Measurements from ENCODE around the gene CAMKK1. TPM values are rescaled to one million over a fixed set of nuclear protein-coding genes. Genes with fewer than 3 reads are reported as not detected.

Gene CAMKK1
- total RNA-seq, 1 experiment from 2014 or later: 0.07 TPM

DNA sequence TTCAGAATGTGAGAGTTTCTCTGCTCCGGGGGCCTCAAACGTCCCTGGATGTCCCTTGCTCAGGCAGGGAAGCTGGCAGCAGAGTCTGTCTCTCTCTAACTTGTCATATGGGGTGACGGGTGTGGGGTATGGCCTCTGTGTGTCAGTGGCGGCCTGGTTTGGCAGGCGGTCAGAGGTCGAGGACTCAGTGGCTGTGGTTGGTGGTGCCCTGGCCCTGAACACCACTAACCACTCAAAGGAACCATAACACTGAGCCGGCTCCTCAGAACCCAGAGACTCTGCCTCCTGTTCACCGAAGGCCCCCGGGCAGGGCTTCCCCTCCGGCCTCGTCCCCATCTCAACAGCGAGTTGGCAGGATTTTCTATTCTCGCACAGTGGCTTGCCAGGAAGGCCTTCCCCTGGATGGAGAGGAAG is 22.7 kb upstream of the CAMKK1 start:
- H3K27me3 ChIP-seq (ENCODE audit: low read length): no peaks in the 10 kb centered on the region
- no peak overlapping the region for H2AFZ ChIP-seq (ENCODE audit: low read length)
- no peak for DNase-seq
- peaks cover 40% of the 10 kb centered on the region for H3K4me1 ChIP-seq (ENCODE audit: low read length)
- H3K36me3 ChIP-seq (ENCODE audit: insufficient read depth, low read length): no peaks in the 10 kb centered on the region
- no peaks in the 10 kb centered on the region for H3K79me2 ChIP-seq (ENCODE audit: low read length)
- peaks cover 5% of the 10 kb centered on the region for H4K20me1 ChIP-seq (ENCODE audit: insufficient read depth, low read depth, low read length)
- no peaks in the 10 kb centered on the region for H3K9me3 ChIP-seq (ENCODE audit: low read length)
- H3K9ac ChIP-seq (ENCODE audit: low read length): no peak overlapping the region
- H3K9me2 ChIP-seq (replicated peaks; ENCODE audit: insufficient read depth, low read length): no peaks in the 10 kb centered on the region
- no peak overlapping the region for H3K27ac ChIP-seq (ENCODE audit: low read length)
- H3K4me3 ChIP-seq (ENCODE audit: low read length): no peak overlapping the region
- H3K4me2 ChIP-seq (ENCODE audit: low read depth, low read length, poor library complexity, severe bottlenecking): no peak overlapping the region

DNA sequence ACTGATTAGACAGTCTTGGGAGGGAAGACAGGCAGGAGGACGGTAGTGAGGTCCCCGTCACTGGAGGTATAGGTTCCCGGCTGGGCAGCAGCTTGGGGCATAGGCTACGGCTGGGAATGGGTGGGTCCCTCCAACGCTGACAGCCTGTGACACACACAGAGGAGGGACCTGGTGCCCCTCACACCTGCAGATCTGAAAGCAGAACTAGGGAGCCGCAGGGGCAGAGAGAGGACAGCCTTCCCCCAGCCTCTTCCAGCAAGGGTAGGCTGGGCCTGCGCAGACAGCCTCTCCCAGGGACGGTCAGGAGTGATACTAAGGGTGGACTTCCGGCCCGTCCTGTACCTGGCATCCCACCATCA is 21.4 kb upstream of the CAMKK1 start:
- Histone ChIP-seq H3K9me3 (ENCODE audit: low read length) (no peaks in the 10 kb centered on the region), H3K4me3 (ENCODE audit: low read length) (peak overlapping the region; percentile 33; the same call in 1 of the 2 replicates), H3K9ac (ENCODE audit: low read length) (peak overlapping the region; percentile 58), H3K79me2 (ENCODE audit: low read length) (no peaks in the 10 kb centered on the region), H3K4me2 (ENCODE audit: low read depth, low read length, poor library complexity, severe bottlenecking) (peak overlapping the region; percentile 67), H2AFZ (ENCODE audit: low read length) (peak overlapping the region; percentile 19; the same call in 1 of the 2 replicates), H3K9me2 (replicated peaks; ENCODE audit: insufficient read depth, low read length) (no peaks in the 10 kb centered on the region), H3K27me3 (ENCODE audit: low read length) (no peaks in the 10 kb centered on the region), H3K27ac (ENCODE audit: low read length) (peak overlapping the region; percentile 81), H3K4me1 (ENCODE audit: low read length) (peaks cover 40% of the 10 kb centered on the region), H4K20me1 (ENCODE audit: insufficient read depth, low read depth, low read length) (peaks cover 5% of the 10 kb centered on the region), H3K36me3 (ENCODE audit: insufficient read depth, low read length) (no peaks in the 10 kb centered on the region)
- peak; percentile 87 for DNase-seq

DNA sequence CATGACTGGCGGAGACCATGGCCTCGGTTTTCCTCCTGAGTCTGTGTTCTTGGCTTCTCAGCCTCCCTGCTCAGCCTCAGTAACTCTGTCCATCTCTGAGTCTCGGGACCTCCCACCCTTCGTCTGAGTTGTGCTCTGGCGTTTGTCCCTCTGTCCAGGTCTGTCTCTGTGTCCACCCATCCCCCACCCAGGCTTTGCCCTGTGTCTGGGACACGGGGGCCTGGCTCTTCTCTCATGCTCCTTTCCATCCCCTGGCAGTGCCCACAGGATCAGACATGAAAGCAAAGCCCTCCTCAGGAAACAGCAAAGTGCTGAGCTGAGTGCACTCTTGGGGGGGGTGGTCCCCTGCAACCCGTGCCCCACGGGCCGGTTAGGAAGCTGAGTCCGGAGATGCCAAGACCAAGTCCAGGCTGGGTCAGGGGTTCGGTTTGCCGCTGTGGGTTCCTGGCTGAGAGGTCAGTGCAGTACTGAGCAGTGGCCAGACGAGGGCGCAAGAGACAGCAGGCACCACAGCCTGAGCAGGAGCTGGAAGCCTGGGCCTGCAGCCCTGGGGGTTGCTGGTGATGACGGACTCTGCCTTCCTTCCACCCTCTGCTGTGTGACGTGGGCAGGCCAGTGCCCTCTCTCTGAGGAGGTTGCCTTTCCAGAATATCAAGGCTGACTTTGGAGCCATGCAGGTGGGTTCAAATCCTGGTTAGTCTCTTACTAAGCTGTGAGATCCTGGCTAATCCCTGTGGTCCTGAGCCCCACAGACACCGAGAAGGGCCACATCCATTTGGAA is 20.9 kb upstream of the CAMKK1 start:
- Histone ChIP-seq H3K79me2 (ENCODE audit: low read length) (no peaks in the 10 kb centered on the region), H3K4me1 (ENCODE audit: low read length) (peaks cover 40% of the 10 kb centered on the region), H4K20me1 (ENCODE audit: insufficient read depth, low read depth, low read length) (peaks cover 3% of the 10 kb centered on the region), H3K27me3 (ENCODE audit: low read length) (no peaks in the 10 kb centered on the region), H3K36me3 (ENCODE audit: insufficient read depth, low read length) (no peaks in the 10 kb centered on the region), H3K9me3 (ENCODE audit: low read length) (no peaks in the 10 kb centered on the region), H3K4me2 (ENCODE audit: low read depth, low read length, poor library complexity, severe bottlenecking) (peak overlapping the region; percentile 67), H3K27ac (ENCODE audit: low read length) (peak overlapping the region; percentile 81), H3K9me2 (replicated peaks; ENCODE audit: insufficient read depth, low read length) (no peaks in the 10 kb centered on the region), H3K9ac (ENCODE audit: low read length) (peak overlapping the region; percentile 52), H2AFZ (ENCODE audit: low read length) (0 out of 2 replicates have a peak overlapping the region, but pooled peaks have one; percentile 19), H3K4me3 (ENCODE audit: low read length) (peak overlapping the region; percentile 33; the same call in 1 of the 2 replicates)
- peak; percentile 93 for DNase-seq

DNA sequence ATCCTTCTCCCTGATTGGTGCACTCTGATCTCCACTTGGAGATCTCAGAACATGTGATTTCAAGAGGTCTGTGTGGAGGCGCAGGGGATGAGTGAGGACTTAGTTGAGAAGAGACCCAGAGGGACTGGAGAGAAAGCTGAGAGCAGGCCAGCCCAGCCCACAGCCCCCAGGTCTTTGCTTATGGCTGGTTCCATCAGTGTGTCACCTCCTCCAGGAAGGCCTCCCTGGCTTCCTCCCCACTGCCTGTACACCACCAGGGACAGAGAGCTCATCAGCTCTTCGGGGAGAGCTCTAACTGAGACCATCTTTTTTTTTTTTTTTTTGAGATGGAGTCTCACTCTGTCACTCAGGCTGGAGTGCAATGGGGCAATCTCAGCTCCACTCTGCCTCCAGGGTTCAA is 20.0 kb upstream of the CAMKK1 start:
- H3K36me3 ChIP-seq (ENCODE audit: insufficient read depth, low read length): no peaks in the 10 kb centered on the region
- no peak overlapping the region for H3K4me3 ChIP-seq (ENCODE audit: low read length)
- no peak overlapping the region for H3K27ac ChIP-seq (ENCODE audit: low read length)
- peaks cover 40% of the 10 kb centered on the region for H3K4me1 ChIP-seq (ENCODE audit: low read length)
- no peaks in the 10 kb centered on the region for H3K9me2 ChIP-seq (replicated peaks; ENCODE audit: insufficient read depth, low read length)
- no peaks in the 10 kb centered on the region for H3K27me3 ChIP-seq (ENCODE audit: low read length)
- no peaks in the 10 kb centered on the region for H3K79me2 ChIP-seq (ENCODE audit: low read length)
- no peak overlapping the region for H3K4me2 ChIP-seq (ENCODE audit: low read depth, low read length, poor library complexity, severe bottlenecking)
- H4K20me1 ChIP-seq (ENCODE audit: insufficient read depth, low read depth, low read length): no peaks in the 10 kb centered on the region
- DNase-seq: no peak
- no peak overlapping the region for H3K9ac ChIP-seq (ENCODE audit: low read length)
- no peaks in the 10 kb centered on the region for H3K9me3 ChIP-seq (ENCODE audit: low read length)
- H2AFZ ChIP-seq (ENCODE audit: low read length): no peak overlapping the region

DNA sequence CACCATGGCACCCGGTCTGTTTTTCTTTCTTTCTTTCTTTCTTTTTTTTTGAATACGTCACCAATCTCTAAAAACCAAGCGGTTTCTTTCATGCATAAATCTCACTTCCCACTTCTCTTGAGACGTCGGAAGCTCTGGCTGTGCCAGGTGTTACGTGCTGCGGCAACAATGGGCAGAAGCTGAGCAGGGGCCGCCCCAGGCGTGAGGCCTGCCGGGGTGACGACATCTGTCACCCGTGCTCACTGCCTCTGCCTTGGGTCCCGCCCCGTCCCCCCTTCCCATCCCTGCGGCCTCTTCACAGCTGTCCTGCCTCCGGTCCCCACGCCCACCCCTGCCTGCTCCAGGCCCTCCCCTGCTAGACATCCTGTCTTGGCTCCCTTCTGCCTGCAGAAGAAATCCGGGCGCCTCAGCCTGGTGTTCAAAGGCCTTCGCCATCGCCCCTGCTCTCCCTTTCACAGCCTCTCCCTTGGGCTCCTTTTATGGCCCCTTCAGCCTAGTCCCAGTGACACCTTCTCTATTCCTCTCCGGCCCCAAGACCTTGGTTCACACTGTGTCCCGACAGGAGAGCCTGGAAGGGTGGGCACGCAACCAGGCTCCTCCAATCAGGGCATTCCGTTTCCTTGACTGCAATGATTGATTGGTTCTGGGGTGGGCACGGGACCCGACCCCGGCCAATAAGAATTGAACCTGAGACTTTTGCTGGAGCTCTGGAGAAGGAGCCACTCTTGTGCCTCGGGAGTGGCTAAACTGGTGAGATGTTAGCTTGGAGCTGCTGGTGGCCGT is 18.6 kb upstream of the CAMKK1 start:
- H2AFZ ChIP-seq (ENCODE audit: low read length): peak overlapping the region; percentile 51; the same call in 1 of the 2 replicates
- no peaks in the 10 kb centered on the region for H4K20me1 ChIP-seq (ENCODE audit: insufficient read depth, low read depth, low read length)
- H3K79me2 ChIP-seq (ENCODE audit: low read length): no peaks in the 10 kb centered on the region
- no peaks in the 10 kb centered on the region for H3K9me3 ChIP-seq (ENCODE audit: low read length)
- peaks cover 30% of the 10 kb centered on the region for H3K4me1 ChIP-seq (ENCODE audit: low read length)
- H3K4me3 ChIP-seq (ENCODE audit: low read length): no peak overlapping the region
- H3K4me2 ChIP-seq (ENCODE audit: low read depth, low read length, poor library complexity, severe bottlenecking): peak overlapping the region; percentile 19
- H3K9ac ChIP-seq (ENCODE audit: low read length): peak overlapping the region; percentile 24; the same call in 1 of the 2 replicates
- peak; percentile 81 for DNase-seq
- no peaks in the 10 kb centered on the region for H3K9me2 ChIP-seq (replicated peaks; ENCODE audit: insufficient read depth, low read length)
- no peaks in the 10 kb centered on the region for H3K36me3 ChIP-seq (ENCODE audit: insufficient read depth, low read length)
- no peaks in the 10 kb centered on the region for H3K27me3 ChIP-seq (ENCODE audit: low read length)
- H3K27ac ChIP-seq (ENCODE audit: low read length): no peak overlapping the region

DNA sequence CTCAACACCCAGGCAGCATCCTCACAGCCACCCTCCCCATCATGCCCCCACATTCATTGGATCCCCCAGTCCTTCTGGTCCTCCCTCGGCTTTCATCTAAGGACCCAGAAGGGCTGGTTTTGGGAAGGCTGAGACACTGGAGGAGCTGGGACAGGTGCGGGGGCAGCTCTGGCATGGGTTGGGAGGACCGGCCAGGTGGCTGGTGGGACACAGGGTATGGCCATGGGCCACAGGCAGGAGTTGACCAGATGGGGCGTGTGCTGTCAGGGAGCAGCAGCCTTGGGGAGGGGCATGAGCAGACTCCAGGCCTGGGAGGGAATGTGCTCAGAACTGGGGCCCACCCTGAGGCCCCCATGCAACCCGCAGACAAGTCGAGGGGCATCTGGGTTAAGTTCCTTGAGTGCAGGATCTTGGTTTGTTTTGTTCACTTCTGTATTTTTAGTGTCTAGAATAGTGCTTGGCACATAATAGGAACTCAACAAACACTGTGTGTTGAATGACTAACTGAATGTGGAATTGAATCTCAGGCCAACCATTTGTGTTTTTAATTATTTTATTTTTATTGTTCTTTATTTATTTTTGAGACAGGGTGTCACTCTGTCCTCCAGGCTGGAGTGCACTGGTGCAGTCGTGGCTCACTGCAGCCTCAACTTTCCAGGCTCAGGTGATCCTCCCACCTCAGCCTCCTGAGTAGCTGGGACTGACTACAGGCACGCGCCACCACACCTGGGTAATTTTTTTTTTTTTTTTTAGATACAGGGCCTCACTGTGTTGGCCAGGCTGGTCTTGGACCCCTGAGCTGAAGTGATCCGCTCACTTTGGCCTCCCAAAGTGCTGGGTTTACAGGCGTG is 17.8 kb upstream of the CAMKK1 start:
- Histone ChIP-seq H2AFZ (ENCODE audit: low read length) (peak overlapping the region; percentile 51; the same call in 1 of the 2 replicates), H3K4me3 (ENCODE audit: low read length) (no peak overlapping the region), H3K9ac (ENCODE audit: low read length) (peak overlapping the region; percentile 24; the same call in 1 of the 2 replicates), H3K9me2 (replicated peaks; ENCODE audit: insufficient read depth, low read length) (no peaks in the 10 kb centered on the region), H3K27me3 (ENCODE audit: low read length) (no peaks in the 10 kb centered on the region), H3K9me3 (ENCODE audit: low read length) (no peaks in the 10 kb centered on the region), H3K4me2 (ENCODE audit: low read depth, low read length, poor library complexity, severe bottlenecking) (peak overlapping the region; percentile 19), H3K4me1 (ENCODE audit: low read length) (peaks cover 30% of the 10 kb centered on the region), H3K79me2 (ENCODE audit: low read length) (no peaks in the 10 kb centered on the region), H3K36me3 (ENCODE audit: insufficient read depth, low read length) (no peaks in the 10 kb centered on the region), H3K27ac (ENCODE audit: low read length) (no peak overlapping the region), H4K20me1 (ENCODE audit: insufficient read depth, low read depth, low read length) (no peaks in the 10 kb centered on the region)
- no peak for DNase-seq

DNA sequence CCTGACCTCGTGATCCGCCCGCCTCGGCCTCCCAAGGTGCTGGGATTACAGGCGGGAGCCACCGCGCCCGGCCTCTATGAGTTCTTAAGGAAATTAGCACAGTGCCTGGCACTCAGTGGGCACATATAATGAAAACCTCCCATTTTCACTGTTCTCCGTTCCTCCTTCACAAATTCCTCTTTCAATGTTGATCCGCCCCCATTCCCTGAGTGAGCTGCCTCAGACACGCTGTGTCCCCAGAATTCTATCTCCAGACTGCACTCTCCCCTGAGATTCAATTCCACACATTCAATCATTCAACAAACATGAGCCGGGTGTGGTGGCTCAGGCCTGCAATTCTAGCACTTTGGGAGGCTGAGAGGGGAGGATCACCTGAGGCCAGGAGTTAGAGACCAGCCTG is 16.4 kb upstream of the CAMKK1 start:
- H3K4me2 ChIP-seq (ENCODE audit: low read depth, low read length, poor library complexity, severe bottlenecking): no peak overlapping the region
- no peak overlapping the region for H2AFZ ChIP-seq (ENCODE audit: low read length)
- no peak overlapping the region for H3K4me3 ChIP-seq (ENCODE audit: low read length)
- H3K27ac ChIP-seq (ENCODE audit: low read length): no peak overlapping the region
- no peak overlapping the region for H3K9ac ChIP-seq (ENCODE audit: low read length)
- no peaks in the 10 kb centered on the region for H3K9me2 ChIP-seq (replicated peaks; ENCODE audit: insufficient read depth, low read length)
- peaks cover 23% of the 10 kb centered on the region for H3K4me1 ChIP-seq (ENCODE audit: low read length)
- no peaks in the 10 kb centered on the region for H3K27me3 ChIP-seq (ENCODE audit: low read length)
- no peaks in the 10 kb centered on the region for H3K36me3 ChIP-seq (ENCODE audit: insufficient read depth, low read length)
- DNase-seq: no peak
- no peaks in the 10 kb centered on the region for H4K20me1 ChIP-seq (ENCODE audit: insufficient read depth, low read depth, low read length)
- H3K79me2 ChIP-seq (ENCODE audit: low read length): no peaks in the 10 kb centered on the region
- no peaks in the 10 kb centered on the region for H3K9me3 ChIP-seq (ENCODE audit: low read length)
